GM12891 (cell line): ENCODE data around the gene CABP2.

Source experiments
- PAX5 ChIP-seq: IDR thresholded peaks from 2 replicates; pipeline ENCODE4 v1.6.1; 2011; ENCODE audit warnings: low read length, moderate library complexity, mild to moderate bottlenecking; ENCODE audit not compliant: insufficient read depth, severe bottlenecking
- POLR2A ChIP-seq: IDR thresholded peaks from 2 replicates; pipeline ENCODE4 v1.6.1; 2011; ENCODE audit warnings: low read depth, low read length, control low read depth
- POLR2AphosphoS5 ChIP-seq: IDR thresholded peaks from 2 replicates; pipeline ENCODE4 v1.6.1; 2011; ENCODE audit warnings: low read depth, low read length, control low read depth
- TAF1 ChIP-seq: IDR thresholded peaks from 2 replicates; pipeline ENCODE4 v1.6.1; 2011; ENCODE audit warnings: low read depth, low read length, control low read depth

DNA sequence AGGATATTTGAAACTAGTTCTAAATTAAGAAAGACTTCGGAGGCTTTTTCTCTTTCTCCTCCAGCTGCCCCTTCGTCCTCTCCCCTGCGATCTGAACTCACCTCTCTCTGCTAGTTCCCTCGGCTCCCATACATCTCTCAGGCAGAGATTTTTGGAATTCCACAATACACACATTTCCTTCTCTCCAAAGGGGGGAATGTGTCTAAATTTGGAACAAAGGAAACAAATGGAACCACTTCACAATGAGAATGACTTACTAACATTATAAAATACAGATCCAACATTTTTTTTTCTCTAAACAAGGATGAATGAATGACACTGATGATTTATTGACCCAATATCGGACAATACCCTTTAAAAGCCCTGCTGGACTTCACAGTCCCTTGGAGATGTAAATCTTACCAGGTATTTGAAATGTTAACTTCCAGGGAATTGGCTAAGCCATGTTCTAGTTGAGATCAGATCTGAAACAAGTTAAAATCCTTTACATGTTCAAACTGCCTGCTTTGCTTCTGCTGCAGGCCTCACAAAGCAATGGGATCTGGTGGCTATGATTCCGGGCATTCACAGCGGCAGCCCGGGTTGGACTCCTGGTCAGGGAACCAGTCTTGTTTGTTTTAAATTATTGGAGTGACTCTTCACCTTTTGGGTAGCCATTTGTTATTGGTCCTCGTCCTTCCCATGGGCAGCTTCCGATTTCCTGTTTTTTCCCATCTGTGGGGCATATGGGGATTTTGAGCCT, 39.9 kb upstream of the CABP2 start:
- TF ChIP-seq POLR2AphosphoS5 (no peak), TAF1 (no peak), POLR2A (no peak), PAX5 (no peak)
